Measurements from ENCODE around the gene BUD31.
A peak's percentile ranks its signal among the peaks of the same experiment; 100 is the strongest.
"Not testable (repeated sequence)": the region's sequence is repeated elsewhere in the genome, so short reads cannot be mapped to it uniquely, and the experiment has no call there.

The BUD31 gene

DNA sequence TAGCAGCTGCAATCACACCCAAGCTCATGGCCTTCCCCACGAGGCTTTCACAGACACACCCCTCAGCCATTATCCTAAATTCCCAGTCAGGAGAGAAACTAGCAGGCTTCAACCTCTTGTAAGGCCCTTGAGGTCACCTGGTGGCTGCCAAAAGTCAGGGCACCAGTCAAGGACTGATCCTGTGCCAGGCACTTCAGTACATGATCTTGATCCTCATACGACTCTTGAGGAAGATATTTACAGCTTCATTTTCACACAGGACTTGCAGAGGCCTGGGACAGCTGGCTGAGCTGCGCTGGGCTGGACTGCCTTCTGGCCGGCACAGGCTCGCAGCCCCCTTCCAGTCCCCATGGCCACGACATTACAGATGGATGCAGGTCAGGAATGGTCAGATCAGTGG lies 9.2 kb upstream of the BUD31 start:
- no peak for DNase-seq

DNA sequence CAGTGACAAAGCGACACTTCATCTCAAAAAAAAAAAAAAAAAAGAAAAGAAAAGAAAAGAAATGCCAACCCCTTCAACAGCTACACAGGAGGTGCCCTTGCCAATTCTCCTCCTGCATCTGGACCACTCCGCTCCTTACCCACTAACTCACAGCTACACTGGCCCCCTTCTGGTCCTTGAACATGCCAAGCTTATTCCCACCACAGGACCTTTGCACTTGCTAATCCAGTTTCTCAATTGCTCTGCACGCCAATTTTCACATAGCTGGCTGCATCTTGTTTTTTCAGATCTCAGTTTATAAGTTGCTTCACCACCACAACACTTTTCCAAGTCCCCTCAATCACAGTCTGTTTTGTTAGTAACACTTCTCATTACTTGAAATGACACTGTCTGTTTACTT lies 5.9 kb upstream of the BUD31 start:
- DNase-seq = no peak

DNA sequence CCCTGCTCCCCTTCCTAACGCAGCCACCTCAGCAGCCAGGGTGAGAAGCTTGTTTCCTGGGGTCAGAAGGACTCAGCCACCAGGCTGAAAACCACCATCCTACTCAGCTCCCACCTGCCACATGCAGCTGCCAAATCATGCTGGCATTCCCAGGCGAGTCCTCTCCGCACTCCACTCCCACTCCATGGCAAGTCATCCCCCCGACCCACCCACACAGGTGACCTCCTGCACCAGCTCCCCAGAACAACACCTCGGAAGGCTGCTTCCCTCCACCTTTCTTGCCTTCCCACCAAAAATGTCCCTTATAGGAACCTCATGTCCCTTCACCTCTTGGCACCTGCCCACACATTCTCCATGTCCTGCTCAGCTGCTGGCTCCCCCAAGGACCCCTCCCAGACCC lies 5.0 kb upstream of the BUD31 start:
- DNase-seq = no peak

DNA sequence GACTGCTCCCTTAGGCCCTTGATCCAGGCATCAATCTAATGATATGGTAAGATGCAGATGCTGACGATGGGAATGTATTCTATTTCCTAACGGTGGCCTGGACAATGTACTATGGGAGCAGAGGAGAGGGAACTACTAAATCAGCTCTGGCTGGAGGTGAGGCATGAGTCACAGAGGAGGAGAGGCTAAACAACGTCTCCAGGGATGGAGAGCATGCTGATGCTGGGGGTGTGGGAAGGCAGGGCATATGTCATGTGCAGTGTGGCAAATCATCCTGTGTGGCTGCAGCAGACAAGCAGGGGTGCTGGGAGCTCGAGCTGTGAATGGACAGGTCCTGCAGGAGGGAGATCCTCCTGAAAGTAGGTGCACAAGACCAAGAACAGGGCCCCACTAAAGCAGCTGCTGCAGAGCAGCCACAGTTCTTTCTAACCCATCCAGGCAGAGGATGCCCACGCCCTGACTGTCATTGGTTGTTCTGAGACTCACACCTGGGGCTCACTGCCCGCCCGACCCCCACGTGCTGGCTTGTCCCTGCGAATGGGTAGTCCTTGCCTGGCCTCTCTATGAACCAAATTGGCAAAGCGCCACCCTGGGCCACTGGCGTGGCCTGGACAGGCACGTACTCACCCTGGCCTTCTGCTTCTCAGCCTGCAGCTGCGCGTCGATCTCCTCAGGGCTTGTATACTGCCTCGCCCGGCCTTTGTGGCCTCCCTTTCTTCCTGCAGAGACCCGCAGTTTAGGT lies 4.4 kb upstream of the BUD31 start:
- no peak for DNase-seq

DNA sequence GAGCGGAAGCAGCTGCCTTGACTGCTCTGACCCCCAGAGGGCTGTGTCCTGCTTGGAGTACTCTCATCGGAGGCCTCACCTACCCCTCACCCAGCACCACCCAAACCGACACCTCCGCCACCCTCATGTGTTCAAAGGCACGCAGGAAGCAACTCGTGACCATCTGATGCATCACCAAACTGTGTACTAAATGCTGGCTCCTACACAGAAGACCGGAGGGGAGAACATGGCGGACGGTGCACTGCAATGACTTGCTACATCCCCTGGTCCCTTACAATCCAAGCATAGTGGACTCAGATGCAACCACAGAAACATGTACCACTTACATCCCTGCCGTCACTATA lies 3.8 kb upstream of the BUD31 start:
- DNase-seq = no peak

DNA sequence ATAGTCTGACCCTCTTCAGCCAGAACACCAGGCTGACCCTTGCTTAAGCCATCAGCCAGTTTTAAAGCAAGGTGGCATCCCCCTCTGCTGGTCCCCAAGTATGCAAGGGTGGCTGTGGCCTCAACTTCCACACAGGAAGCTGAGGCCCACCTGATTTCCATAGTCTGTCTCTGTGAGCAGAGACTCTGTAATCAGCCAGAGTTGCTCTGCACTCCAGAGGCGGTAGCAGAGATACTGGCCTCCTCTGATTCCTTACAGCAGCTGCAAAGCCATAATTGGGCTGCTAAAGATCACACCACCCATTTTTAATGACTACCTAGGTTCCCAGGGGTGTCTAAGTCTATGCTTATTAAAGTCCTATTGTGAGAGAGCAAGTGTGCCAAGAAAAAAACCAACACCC lies 2.2 kb upstream of the BUD31 start:
- DNase-seq = no peak

DNA sequence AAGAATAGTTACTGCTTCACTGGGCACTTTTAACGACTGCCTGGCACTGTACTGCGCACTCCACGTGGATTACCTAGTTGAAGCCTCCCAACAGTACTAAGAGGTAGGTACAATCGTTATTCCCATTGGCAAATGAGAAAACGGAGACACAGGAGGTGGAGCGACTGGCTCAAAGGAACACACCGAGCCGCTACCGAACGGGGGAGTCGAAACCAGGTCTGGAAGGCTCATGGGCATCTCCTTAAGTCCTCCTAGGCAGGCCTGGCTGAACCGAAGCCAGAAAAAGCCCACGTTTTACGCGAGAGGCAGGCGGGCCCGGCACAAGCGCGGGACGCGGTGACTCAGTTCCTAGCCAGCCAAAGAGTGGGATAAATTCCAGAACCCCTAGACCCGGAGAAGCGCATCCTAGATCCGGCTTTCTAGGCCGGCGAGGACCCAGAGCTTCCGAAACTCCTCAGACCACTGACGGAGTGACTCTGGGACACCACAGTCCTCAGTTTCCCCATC lies 844 bp upstream of the BUD31 start:
- peak; percentile 14 for DNase-seq

DNA sequence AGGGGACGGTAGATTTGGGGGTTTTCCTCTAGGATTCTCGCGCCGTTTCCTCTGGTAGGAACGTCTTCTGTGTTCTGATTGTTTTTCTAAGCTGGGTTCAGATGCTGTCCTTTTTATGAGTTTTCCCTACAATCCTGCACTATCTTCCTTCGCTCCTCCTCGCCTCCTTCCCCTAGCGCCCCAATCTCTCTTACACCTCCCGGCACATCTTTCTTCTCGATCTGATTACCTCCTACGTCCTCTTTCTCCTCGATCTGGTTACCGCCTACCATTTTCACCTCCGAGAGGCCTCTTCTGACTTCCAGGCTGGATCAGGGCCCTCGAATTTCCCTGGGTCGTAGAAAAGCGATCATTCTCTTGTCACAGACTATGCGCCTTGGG lies 413 bp downstream of the BUD31 start:
- DNase-seq = no peak

DNA sequence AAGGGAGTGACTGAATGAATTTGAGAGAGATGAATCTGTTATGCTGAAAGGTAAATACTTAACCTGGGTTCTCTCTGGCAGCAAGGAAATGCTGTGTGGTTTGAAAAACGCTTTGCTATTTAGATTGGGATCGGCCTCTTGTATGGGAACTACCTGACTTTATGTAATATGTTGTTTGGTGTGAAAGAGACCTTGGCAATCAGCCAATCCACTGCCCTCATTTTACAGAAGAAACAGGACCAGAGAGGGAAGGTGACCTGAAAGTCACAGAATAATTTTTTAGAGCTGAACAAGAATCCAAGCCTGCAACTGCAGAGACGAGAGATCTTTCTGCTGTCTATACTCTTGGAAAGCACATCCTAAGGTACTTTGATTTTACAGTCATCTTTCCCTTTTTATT lies 1.0 kb downstream of the BUD31 start:
- DNase-seq = no peak

DNA sequence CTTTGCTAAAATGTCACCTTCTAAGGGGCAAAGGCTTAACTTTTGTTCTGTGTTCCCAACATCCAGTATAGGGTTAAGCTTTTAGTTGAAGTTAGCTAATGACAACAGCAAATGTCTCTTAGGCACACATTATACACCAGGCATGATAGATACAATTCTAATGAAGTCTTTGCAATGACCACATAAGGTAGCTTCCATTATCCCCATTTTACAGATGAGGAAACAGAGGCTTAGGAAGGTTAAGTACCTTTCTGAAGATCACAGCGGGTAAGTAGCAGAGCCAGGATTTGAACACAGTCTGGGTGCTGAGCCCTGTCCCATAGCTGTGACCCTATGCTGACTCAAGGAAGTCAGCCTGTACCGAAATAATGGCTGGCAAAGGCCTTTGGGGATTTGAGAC lies 1.9 kb downstream of the BUD31 start:
- no peak for DNase-seq

DNA sequence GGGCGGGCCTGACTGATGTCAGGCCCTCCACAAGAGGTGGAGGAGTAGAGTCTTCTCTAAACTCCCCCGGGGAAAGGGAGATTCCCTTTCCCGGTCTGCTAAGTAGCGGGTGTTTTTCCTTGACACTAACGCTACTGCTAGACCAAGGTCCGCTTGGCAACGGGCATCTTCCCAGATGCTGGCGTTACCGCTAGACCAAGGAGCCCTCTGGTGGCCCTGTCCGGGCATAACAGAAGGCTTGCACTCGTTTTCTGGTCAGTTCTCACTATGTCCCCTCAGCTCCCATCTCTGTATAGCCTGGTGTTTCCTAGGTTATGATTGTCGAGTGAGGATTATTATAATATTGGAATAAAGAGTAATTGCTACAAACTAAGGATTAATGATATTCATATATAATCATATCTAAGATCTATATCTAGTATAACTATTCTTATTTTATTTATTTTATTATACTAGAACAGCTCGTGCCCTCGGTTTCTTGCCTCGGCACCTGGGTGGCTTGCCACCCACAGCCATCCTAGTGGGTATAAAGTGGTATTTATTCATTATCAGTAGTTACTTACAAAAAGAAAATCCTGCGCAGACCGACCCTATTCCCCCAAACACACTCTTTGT lies 6.9 kb downstream of the BUD31 start:
- peak; percentile 5 for DNase-seq

DNA sequence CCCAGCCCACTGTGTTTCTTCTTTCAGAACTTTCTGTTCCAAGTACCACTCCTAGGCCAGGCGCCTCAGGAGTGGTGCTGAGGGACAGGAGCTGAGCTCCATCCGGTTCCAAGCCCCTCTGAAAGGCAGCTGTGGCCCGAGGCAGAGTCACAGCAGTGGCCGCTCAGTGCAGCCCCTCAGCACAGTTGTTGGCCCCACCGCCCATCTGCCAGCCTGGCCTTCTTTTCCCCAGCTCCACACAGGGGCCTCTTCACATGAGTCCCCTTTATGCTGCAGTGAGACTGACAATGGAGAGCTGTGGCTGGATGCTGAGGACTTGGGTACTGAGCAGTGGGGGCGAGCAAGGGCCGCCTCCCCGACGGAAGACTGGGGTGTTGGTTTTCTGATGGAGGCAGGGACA lies 9.5 kb downstream of the BUD31 start:
- no peak for DNase-seq

DNA sequence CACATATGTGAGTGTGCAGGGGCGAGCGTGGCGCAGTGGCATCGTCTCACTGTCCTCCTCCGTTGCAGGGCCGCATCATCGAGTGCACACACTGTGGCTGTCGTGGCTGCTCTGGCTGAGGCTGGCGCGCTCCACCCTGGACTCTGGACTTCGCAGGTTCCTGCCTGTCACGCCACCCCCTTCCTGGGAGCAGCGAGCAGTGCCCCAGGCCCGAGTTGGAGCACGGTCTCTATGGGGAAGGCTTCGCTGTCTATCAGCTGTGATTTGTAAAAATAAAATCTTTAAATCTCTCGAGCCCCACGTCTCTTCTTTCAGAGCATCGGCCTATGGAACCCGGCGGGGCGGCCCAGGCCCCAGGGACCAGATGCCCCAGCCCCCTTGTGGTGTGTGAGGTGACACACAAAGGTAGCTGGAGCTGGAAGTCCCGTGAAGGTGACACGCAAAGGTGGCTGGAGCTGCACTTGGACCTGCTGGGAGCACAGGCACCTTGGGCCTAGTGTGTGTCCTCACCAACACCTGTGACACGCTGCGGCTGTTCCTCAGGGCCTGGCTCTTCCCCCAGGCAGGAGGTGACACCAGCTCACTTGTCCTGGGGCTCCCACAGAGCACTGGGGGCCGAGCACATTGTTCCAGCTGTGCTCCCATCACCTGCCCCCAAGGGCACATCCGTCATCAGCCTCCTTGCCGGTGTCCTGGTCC lies 10.7 kb downstream of the BUD31 start:
- no peak for DNase-seq

DNA sequence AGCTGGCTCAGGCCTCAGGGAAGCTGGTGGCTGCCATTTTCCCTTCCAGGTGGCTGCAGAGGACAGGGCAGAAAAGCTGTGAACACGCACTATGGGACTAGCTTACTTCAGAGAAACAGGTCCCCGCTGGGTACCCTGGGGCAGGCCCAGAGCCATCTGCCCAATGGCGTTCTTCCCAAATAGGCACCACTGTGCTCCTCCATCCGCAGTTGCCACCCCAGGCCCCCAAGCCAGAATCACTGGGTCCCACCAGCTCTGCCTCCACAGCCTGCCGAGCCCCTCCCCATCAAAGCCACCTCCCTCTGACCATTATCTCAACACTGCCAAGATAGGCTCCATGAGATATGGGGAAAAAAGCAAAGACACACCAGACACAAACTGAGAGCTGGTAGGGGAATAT lies 11.4 kb downstream of the BUD31 start:
- DNase-seq = no peak

DNA sequence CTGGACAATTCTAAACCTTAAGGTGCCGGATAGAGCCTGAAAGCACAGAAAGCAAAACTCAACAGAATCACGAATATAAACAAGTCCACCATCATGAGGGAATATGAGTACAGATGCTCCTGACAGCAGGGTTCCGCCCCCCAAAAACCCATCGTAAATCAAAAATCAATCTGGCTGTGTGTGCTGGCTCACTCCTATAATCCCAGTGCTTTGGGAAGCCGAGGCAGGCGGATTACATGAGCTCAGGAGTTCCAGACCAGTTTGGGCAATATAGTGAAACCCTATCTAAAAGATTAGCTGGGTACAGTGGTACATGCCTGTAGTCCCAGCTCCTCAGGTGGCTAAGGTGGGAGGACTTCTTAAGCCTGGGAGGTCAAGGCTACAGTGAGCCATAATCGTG lies 12.2 kb downstream of the BUD31 start:
- DNase-seq = no peak

DNA sequence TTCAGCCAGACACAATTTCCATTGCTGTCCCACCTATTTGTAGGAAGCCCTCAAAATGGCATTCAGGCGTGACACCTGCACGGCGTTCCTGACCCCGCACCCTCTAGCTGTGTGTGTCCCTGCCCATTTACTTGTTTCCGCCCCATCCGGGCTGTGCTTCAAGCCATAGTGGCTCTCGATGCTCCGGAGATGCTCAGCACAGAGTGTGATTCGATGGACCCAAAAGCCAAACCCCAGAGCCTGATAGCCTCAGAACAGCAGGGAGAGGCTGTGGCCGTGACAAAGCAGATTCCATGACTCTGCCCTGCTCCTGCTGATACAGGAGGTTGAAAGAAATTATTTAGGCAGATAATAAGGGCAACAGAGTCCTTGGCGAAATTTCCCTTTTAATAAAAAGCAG lies 13.4 kb downstream of the BUD31 start:
- no peak for DNase-seq

DNA sequence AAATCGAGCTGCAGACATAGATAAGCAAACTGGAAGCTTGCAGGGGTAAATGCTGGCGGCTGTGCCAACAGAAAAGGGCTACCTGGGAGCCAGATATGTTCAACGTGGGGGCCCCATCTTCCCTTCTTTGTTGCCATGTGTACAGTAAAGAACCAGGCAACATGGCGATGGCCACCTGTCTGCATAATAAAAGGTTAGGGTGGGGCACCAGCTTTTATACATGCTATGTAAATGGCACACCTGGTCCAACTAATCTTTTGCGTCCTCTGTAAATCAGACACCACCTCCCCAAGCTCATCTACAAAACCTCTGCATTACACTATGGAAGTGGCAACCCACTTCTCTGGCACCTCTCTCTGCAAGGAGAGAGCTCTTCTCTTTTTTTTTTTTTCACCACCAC lies 13.9 kb downstream of the BUD31 start:
- peak; percentile 81 for DNase-seq

DNA sequence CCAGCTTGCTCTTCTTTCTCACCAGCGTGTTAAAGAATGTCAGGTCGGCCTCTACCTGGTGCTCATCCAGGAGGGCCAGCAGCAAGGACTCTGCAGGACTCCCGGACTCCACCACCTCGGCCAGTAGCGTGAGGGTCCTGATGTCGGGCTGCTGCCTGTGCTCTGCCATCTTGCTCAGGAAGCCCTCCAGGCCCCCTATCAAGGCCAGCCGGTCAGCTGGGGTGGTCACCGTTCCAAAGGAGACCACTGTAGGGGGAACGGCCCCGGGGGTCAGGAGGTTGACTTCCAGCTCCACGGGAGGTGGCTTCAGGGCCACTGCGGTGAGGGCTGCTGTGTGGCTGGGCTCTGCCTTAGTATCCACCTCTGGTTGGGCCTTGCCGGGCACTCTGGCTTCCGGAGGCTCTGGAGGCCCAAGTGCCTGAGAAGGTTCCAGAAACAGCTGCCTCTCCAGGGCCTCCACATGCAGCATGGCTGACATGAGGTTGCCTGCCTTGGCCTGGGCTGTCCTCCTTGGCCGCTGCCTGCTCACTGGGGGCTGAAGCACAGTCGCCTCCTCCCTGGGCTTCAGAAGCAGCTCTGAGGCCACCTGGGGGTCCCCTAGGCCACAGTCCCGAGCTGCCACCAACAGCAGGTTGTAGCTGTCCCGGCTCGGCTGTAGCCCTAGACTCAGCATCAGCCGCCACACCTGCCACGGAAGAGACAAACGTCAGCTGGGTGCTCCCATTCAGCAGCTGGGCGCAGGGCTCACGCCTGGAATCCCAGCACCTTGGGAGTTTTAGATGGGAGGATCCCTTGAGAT lies 16.4 kb downstream of the BUD31 start:
- DNase-seq = no peak

DNA sequence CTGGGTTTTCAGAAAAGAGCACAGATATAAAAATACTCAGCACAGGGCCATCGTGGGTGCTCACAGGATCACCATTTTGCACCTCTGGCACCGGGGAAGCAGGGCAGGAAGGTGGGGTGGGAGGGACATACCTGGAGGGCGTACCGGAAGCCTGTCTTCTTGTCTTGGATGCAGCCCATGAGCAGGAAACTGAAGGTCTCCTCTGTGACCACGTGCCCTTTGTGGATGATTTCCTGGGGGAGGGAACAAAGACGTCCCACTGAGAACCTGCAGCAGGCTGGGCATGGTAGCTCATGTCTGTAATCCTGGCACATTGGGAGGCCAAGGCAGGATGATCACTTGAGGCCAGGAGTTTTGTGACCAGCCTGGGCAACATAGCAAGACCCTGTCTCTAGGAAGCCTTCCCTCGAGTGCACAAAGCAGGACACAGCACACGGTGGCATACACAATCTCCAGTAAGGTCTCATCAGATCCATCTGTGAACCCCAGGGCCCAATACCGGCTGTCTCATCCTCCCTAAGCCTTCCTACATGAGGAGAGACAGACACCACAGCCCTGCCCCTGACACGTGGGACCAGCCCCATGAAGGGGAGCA lies 20.3 kb downstream of the BUD31 start:
- DNase-seq = no peak

DNA sequence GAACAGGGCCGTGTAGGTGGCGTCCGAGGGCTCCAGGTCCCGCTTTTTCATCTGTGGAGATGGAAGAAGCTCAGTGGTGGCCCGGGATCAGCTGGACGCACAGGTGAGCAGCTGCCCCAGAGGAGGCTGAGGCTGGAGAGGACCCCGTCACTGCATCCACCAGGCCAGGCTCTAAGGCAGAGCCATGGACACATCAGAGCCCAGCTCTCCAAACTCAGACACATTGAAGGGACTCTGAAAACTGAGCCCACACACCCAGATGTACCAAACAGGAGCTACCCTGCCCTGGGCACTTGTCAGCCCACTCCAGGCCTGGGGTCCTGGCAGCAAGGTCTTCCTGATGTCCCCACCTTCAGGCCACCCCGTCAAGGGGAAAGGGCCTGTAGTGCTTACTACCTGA lies 21.0 kb downstream of the BUD31 start:
- DNase-seq = no peak

DNA sequence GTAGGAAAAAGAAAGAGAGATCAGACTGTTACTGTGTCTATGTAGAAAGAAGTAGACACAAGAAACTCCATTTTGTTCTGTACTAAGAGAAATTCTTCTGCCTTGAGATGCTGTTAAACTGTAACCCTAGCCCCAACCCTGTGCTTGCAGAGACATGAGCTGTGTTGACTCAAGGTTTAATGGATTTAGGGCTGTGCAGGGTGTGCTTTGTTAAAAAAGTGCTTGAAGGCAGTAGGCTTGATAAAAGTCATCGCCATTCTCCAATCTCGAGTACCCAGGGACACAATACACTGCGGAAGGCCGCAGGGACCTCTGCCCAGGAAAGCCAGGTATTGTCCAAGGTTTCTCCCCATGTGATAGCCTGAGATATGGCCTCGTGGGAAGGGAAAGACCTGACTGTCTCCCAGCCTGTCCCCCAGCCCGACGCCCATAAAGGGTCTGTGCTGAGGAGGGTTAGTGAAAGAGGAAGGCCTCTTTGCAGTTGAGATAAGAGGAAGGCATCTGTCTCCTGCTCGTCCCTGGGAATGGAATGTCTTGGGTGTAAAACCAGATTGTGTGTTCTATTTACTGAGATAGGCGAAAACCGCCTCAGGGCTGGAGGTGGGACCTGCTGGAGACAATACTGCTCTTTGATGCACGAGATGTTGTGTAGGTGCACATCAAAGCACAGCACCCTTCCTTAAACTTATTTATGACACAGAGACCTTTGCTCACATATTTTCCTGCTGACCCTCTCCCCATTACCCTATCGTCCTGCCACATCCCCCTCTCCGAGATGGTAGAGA lies 23.2 kb downstream of the BUD31 start:
- not testable (repeated sequence) for DNase-seq

DNA sequence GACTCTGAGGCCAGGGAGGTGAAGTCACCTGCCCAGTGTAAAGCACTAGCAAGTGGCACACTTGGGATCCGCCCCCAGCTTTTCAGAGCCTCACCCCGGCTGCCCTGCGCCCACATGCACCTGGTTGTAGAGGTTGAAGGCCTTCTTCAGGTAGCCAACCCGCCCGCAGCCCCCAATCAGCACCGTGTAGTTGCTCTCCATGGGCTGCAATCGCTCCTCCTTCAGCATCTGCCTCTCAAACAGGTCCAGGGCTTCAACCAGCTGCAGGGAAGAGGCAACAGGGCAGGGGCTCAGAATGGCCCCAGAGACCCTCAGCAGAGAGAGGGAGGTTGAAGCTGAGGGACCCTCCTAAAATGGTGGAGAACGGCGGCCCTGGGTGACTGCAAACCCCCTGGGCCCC lies 24.4 kb downstream of the BUD31 start:
- DNase-seq = no peak

Data from NCI-H526 treated with DMSO at 0.1 percent for 48 hours (cell line).